NCI-H524 (cell line): ENCODE measurements around the gene ERH.
"Not testable (repeated sequence)": the region's sequence is repeated elsewhere in the genome, so short reads cannot be mapped to it uniquely, and the experiment has no call there.

ENCODE experiments used
- DNase-seq, 2 experiments: peaks; one replicate each; lab custom pipeline; 2025; lab: John Stamatoyannopoulos, UW

The ERH gene

GRCh38 chr14:69395929-69396328 lies 2.2 kb downstream of the ERH start:
- no peak for DNase-seq

- no peak for DNase-seq
Measured at GRCh38 chr14:69392481-69392880, 5.6 kb downstream of the ERH start.

- DNase-seq = not testable (repeated sequence)
Measured at GRCh38 chr14:69391400-69391799, 6.7 kb downstream of the ERH start.

- DNase-seq = no peak
Measured at GRCh38 chr14:69387311-69387710, 10.8 kb downstream of the ERH start.

- DNase-seq = no peak
Measured at GRCh38 chr14:69378274-69378673, 19.8 kb downstream of the ERH start.

GRCh38 chr14:69376439-69376838 lies 21.7 kb downstream of the ERH start:
- no peak for DNase-seq

- DNase-seq = no peak
Measured at GRCh38 chr14:69375722-69376121, 22.4 kb downstream of the ERH start.

GRCh38 chr14:69375182-69375581 lies 22.9 kb downstream of the ERH start:
- DNase-seq = no peak

GRCh38 chr14:69374235-69374634 lies 23.9 kb downstream of the ERH start:
- DNase-seq = no peak

- no peak for DNase-seq
Measured at GRCh38 chr14:69373104-69373503, 25.0 kb downstream of the ERH start.

GRCh38 chr14:69372146-69372545 lies 26.0 kb downstream of the ERH start:
- DNase-seq = no peak

GRCh38 chr14:69370061-69370460 lies 28.0 kb downstream of the ERH start:
- DNase-seq = no peak

- DNase-seq = no peak
Measured at GRCh38 chr14:69368381-69368780, 29.7 kb downstream of the ERH start.

GRCh38 chr14:69366761-69367160 lies 31.3 kb downstream of the ERH start:
- DNase-seq = no peak

GRCh38 chr14:69366069-69366468 lies 32.0 kb downstream of the ERH start:
- no peak for DNase-seq

- no peak for DNase-seq
Measured at GRCh38 chr14:69364378-69364777, 33.7 kb downstream of the ERH start.

- no peak for DNase-seq
Measured at GRCh38 chr14:69363964-69364363, 34.1 kb downstream of the ERH start.

GRCh38 chr14:69363055-69363454 lies 35.0 kb downstream of the ERH start:
- DNase-seq = peak in 1 of 2 experiments; percentile 31

GRCh38 chr14:69360438-69361108 lies 37.5 kb downstream of the ERH start:
- DNase-seq = peak; percentile 48 to 73

GRCh38 chr14:69358966-69359365 lies 39.1 kb downstream of the ERH start:
- no peak for DNase-seq

- no peak for DNase-seq
Measured at GRCh38 chr14:69358233-69358963, 39.7 kb downstream of the ERH start.

GRCh38 chr14:69357544-69358200 lies 40.4 kb downstream of the ERH start:
- DNase-seq = no peak

GRCh38 chr14:69356903-69357543 lies 41.1 kb downstream of the ERH start:
- no peak for DNase-seq
